Activated CD4-positive, alpha-beta T cell treated with anti-CD3 and anti-CD28 coated beads, Interleukin-2, Interleukin-4, amounts not matched to agents 100 ng/mL and 50 ng/mL, durations not matched to agents 16 hours and 8 hours (primary cell): ENCODE data around the gene AHSG.
"Not testable (repeated sequence)": the region's sequence is repeated elsewhere in the genome, so short reads cannot be mapped to it uniquely, and the experiment has no call there.

Experiments used
- DNase-seq: peaks from one replicate; pipeline ENCODE4 v3.0.0-alpha.2; 2020; ENCODE audit warnings: low spot score

The AHSG gene

GRCh38 chr3:186612721-186613636 lies at the start of gene AHSG:
Gene AHSG (plus strand): TSS chr3:186613060. CDS start chr3:186613142, 82 bp downstream.
- DNase-seq, result no peak

GRCh38 chr3:186564586-186564985 lies 48.3 kb upstream of the AHSG start:
- no peak for DNase-seq

- DNase-seq, result no peak
Measured at GRCh38 chr3:186566772-186567071, 46.1 kb upstream of the AHSG start.

GRCh38 chr3:186567072-186567921 lies 45.6 kb upstream of the AHSG start, which contains the start of gene TBCCD1:
Gene TBCCD1 (minus strand): TSS chr3:186567339. CDS start chr3:186564329, 3,010 bp downstream.
- DNase-seq, result peak; percentile 94

- DNase-seq, result not testable (repeated sequence)
Measured at GRCh38 chr3:186569361-186569760, 43.5 kb upstream of the AHSG start.

DNA sequence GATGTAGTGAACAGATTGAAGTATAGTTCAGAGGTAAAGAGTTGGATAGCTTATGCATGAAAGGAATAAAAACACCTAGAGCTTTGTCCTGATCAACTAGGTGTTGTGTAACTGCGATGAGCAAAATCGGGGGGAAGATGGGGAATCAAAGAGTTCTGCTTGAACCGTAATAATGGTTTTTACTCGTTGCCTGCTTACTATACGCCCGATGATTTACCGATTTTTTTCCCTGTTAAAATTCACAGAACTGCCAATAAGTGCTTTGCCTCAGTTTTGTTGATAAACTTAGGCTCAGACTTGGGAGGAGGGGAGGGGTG lies 43.1 kb upstream of the AHSG start:
- no peak for DNase-seq

DNA sequence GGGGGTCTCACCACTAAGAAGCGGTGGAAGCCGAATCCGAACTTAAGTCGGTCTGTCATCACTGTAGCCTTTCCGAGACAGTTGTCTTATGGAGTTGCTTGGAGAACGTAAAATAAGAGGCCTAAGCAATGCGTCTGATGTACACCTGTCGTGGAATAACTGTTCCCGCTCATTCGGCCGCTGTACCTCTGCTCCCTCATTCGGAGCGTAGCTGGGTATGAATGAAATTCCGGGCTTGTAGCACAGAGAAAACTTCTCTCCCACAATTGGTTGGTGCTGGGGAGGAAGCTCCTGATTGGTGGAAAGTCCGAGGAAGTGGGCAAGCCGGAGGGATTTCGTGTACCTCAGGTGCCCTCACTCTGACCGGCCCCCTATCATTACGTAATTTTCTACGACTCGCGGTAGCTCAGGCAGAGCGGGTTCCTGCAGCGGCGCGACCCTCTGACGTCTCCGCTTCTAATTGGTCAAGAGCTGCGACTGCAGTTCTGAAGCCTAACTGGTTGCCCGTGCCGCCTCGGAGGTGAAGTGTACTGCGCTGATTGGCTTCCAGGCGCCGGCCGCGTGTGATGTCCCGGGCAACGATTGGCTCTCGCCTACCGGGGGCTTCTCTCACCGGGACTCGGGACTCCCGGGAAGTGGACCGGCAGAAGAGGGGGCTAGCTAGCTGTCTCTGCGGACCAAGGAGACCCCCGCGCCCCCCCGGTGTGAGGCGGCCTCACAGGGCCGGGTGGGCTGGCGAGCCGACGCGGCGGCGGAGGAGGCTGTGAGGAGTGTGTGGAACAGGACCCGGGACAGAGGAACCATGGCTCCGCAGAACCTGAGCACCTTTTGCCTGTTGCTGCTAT lies 42.5 kb upstream of the AHSG start, which contains the start of gene DNAJB11:
TSS of gene DNAJB11 (plus strand) at position 625 of the 845 bp plus-strand sequence. CDS start at position 803, 178 bp downstream.
- DNase-seq, result peak; percentile 100

DNA sequence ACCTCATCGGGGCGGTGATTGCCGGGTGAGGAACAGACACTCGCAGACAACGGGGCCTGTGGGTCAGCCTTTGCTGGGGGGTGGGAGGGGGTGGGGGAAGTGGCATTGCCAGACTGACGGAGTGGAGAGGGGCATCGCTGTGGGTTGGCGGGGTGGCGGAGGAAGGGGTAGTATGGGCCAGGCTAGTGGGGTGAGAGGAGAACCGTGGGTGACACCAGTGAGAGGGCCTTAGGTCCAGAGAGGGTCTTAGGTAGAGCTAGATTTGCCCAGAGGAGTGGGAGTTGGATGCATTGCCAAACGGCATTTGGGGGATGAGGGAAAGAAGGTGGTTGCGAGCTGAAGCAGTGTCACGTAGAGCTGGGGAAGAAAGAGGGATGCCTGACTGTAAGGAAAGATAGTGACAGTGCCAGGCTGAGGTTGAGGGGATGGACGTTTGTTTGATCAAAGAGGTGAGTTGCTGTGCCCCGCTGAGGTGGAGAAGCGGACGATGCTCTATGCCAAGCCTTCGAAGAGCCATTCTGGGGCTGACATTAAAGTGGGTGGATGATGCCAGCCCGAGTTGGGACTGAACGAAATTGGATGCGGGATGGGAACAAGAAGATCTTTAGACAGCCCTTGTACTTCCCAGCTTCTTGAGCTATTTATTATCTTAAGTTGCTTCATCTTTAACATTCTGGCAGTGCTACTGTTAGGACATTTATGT lies 41.8 kb upstream of the AHSG start:
- no peak for DNase-seq

DNA sequence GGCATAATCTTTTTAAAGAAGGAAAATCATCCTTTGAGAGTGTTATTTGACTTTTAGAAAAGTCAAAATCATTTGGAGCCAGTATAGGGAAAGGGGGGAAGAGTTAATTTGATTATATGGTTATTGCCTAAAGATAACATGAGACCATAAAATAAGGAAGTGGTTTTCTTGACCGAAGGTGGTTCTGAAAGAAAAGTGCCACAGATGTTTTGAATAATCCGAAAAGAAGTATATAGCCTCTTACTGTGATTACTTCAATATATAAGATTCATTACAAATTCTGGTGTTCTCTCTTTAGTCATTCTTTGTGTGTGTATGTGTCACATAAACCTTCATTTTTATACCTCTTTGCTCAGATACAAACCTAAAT lies 41.2 kb upstream of the AHSG start:
- no peak for DNase-seq

GRCh38 chr3:186577521-186577920 lies 35.3 kb upstream of the AHSG start:
- DNase-seq, result no peak

GRCh38 chr3:186580785-186581184 lies 32.1 kb upstream of the AHSG start:
- DNase-seq, result no peak

GRCh38 chr3:186582541-186582940 lies 30.3 kb upstream of the AHSG start:
- no peak for DNase-seq

DNA sequence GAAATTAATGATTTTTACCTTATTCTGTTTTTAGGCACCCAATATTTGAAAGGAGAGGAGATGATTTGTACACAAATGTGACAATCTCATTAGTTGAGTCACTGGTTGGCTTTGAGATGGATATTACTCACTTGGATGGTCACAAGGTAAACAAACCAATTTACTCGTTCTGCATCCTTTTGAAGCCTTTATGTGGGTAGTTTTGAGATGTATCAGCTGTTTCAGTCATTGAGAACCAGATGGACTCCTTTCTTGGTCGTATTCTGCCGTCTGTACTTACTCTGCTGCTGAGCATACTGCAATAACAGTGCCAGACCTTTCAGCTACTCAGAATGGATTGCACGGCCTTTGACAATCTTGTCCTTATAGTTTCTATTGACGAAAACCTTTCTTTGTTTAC lies 29.0 kb upstream of the AHSG start:
- DNase-seq, result no peak

DNA sequence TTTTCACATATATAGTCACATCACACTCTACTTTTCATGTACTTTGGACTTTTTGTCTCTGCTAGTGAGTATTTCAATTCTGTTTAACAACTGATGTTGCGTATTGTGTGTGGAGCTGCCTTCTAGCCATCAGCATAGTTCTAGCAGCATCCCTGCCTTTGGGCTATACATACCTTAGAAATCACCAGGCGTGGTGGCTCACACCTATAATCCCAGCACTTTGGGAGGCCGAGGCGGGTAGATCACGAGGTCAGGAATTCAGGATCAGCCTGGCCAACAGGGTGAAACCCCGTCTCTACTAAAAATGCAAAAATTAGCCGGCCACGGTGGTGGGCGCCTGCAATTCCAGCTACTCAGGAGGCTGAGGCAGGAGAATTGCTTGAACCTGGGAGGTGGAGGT lies 26.6 kb upstream of the AHSG start:
- not testable (repeated sequence) for DNase-seq

GRCh38 chr3:186587183-186587582 lies 25.7 kb upstream of the AHSG start:
- DNase-seq, result no peak

DNA sequence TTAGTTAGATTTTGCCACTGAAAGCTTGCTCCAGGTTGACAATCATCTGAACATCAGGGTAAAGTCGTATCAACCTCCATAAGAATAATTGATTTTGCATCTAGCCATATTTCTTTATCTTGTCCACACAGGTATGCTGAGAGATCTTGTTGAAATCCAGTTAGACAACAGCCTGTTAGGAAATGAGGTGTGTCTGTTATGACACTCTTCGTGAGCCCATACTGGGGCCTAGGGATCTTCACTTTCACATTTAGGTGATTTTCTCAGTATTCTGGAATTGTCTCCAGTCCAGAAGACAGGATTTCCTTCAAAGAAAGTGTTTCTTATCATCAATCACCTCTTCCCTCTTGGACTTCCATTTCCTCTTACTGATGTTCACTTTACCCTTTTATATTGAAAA lies 24.2 kb upstream of the AHSG start:
- peak; percentile 34 for DNase-seq

DNA sequence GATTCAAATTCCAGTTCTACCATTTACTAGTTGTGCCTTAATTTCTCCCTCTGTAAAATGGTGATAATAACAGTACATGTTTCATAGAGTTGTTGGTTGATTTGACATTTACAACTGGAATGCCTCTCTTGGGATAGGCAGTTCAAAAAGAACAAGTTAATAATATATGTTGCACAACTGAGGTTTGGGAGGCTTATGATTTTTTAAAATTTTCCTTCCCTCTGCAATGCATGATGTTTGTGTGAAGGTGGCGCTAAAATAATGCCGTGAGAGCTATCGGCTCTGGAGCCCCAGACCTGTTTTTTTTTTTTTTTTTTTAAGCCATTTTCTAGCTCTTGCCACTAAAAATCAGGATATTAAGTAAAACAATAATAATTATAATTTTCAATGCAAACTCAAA lies 23.7 kb upstream of the AHSG start:
- no peak for DNase-seq

GRCh38 chr3:186589856-186590579 lies 22.8 kb upstream of the AHSG start:
- peak; percentile 42 for DNase-seq

- no peak for DNase-seq
Measured at GRCh38 chr3:186590580-186591295, 22.1 kb upstream of the AHSG start.

- no peak for DNase-seq
Measured at GRCh38 chr3:186592682-186593081, 20.2 kb upstream of the AHSG start.
